HUES64 (cell line): ENCODE results near the gene RPL13A.

Experiments used
- H3K27ac ChIP-seq: 2 replicates; pipeline ENCODE4 v1.7.0; 2013; ENCODE audit warnings: low read depth, low read length, inconsistent platforms
- H3K27me3 ChIP-seq: 2 replicates; pipeline ENCODE4 v1.6.1; 2013; ENCODE audit warnings: mild to moderate bottlenecking, low read length; ENCODE audit not compliant: insufficient read depth
- H3K36me3 ChIP-seq: 2 replicates; pipeline ENCODE4 v1.6.1; 2013; ENCODE audit warnings: mild to moderate bottlenecking, low read length; ENCODE audit not compliant: insufficient read depth
- H3K4me1 ChIP-seq: 2 replicates; pipeline ENCODE4 v1.6.1; 2013; ENCODE audit warnings: mild to moderate bottlenecking, low read length, moderate library complexity; ENCODE audit not compliant: insufficient read depth
- H3K4me3 ChIP-seq: 2 replicates; pipeline ENCODE4 v1.5.1; 2013; ENCODE audit warnings: mild to moderate bottlenecking, low read length, moderate library complexity
- H3K9ac ChIP-seq: 2 replicates; pipeline ENCODE4 v1.6.1; 2013; ENCODE audit warnings: mild to moderate bottlenecking, low read depth, low read length
- H3K9me3 ChIP-seq: 2 replicates; pipeline ENCODE4 v1.6.1; 2013; ENCODE audit warnings: low read depth, low read length; ENCODE audit not compliant: insufficient read depth
- WGBS: fragments of 150-250, 120-280 bp; methylation state at CpG from one replicate; pipeline ENCODE4 v1.1.7; 2013; ENCODE audit warnings: missing lambda C conversion rate; 5-methylcytosine and 5-hydroxymethylcytosine counted together

RPL13A gene

GRCh38 chr19:49445997-49446396 lies 41.4 kb upstream of the RPL13A start:
- 75% methylated on average over 3 of the region's 3 CpGs for WGBS
- Histone ChIP-seq H3K4me1 (peaks cover 7% of the 10 kb centered on the region; the same call in 1 of the 2 replicates), H3K9me3 (no peaks in the 10 kb centered on the region), H3K9ac (no peak overlapping the region), H3K27ac (no peak overlapping the region), H3K36me3 (peaks cover 34% of the 10 kb centered on the region), H3K27me3 (peaks cover 14% of the 10 kb centered on the region), H3K4me3 (no peak overlapping the region)

DNA sequence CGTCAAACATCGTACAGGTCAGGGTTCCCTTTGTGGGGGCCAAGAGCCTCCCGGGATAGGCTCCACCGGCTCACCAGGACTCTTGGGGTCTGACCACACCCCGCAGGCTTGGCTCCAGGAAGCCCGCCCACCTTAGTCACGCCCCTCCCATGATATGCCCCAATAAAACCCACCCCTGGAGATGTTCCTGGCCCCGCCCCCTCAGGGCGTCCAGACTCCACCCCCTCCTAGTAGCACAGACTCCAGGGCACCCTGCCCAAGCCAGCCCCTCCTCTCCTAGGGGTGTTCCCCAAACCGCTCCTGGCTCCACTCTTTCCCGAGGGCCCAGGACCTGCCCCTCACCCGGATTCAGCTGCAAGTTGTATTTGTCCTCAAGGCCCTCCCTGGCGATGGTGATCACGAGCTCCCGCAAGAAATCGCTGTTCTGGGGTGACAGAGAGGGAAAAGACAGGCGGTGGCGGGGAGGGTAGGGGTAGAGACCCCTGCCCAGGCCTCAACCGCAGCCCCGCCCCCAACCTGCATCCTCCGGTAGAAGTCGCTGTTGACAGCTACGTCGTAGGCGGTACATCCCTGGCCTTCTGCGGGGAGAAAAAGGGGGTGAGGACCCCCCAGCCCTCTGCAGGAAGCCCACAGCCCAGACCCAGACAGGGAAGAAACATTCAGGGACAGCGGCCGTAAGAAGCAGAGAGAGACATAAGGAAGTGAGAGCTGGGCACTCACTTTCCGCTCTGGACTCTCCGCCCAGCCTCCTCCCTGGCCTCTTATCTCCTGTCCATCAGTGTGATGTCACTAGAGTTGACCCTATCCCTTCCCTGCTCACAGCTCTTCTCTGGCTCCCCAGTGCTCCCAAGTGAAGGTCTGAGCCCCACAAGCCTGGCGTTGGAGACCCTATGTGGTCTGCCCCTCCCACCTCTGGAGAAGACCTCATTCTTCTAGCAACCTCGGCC lies 39.6 kb upstream of the RPL13A start:
- Histone ChIP-seq H3K36me3 (peaks cover 34% of the 10 kb centered on the region), H3K9ac (no peak overlapping the region), H3K4me1 (peaks cover 7% of the 10 kb centered on the region; the same call in 1 of the 2 replicates), H3K4me3 (no peak overlapping the region), H3K9me3 (no peaks in the 10 kb centered on the region), H3K27ac (no peak overlapping the region), H3K27me3 (no peaks in the 10 kb centered on the region)
- 89% methylated on average over 32 of the region's 32 CpGs for WGBS

DNA sequence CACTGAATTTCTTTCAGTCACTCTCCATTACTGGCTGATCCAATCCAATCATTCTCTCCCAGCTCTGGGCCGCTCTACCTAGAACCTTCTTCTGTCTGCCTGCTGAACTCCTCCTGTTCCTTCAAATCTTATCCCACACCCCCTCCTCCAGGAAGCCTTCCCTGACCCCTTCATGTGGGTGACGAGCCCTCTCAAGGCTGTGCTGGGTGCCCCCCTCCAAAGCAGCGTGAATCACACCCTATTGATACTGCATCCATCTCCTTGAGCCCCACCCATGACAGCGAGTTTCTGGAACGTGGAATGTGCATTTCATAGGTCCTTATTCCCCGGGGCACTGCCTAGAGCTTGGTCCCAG lies 39.0 kb upstream of the RPL13A start:
- Histone ChIP-seq H3K27ac (no peak overlapping the region), H3K4me1 (peaks cover 7% of the 10 kb centered on the region; the same call in 1 of the 2 replicates), H3K9ac (no peak overlapping the region), H3K9me3 (no peaks in the 10 kb centered on the region), H3K36me3 (peaks cover 34% of the 10 kb centered on the region), H3K27me3 (no peaks in the 10 kb centered on the region), H3K4me3 (no peak overlapping the region)
- 95% methylated on average over 6 of the region's 6 CpGs for WGBS

- 89% methylated on average over 7 of the region's 7 CpGs for WGBS
- peaks cover 34% of the 10 kb centered on the region for H3K36me3 ChIP-seq
- H3K27ac ChIP-seq = no peak overlapping the region
- peak overlapping the region; percentile 94; the same call in 1 of the 2 replicates for H3K9ac ChIP-seq
- H3K9me3 ChIP-seq = no peaks in the 10 kb centered on the region
- H3K27me3 ChIP-seq = no peaks in the 10 kb centered on the region
- H3K4me3 ChIP-seq = peak overlapping the region; percentile 81
- peaks cover 13% of the 10 kb centered on the region; the same call in 1 of the 2 replicates for H3K4me1 ChIP-seq
These were observed 37.0 kb upstream of the RPL13A start for GRCh38 chr19:49450405-49450804.

- peaks cover 13% of the 10 kb centered on the region; the same call in 1 of the 2 replicates for H3K4me1 ChIP-seq
- H3K9me3 ChIP-seq = no peaks in the 10 kb centered on the region
- H3K27me3 ChIP-seq = no peaks in the 10 kb centered on the region
- WGBS = under 1% methylated on average over 42 of the region's 42 CpGs
- H3K36me3 ChIP-seq = peaks cover 32% of the 10 kb centered on the region
- peak within 1 kb of the TSS; percentile 97 for H3K27ac ChIP-seq
- peak within 1 kb of the TSS; percentile 94 for H3K9ac ChIP-seq
- peak within 1 kb of the TSS; percentile 81 for H3K4me3 ChIP-seq
These were observed 35.8 kb upstream of the RPL13A start, which contains the start of gene PIH1D1 for GRCh38 chr19:49451430-49452181. TSS of gene PIH1D1 (minus strand) at chr19:49451814. CDS start at chr19:49451574, 240 bp downstream.

GRCh38 chr19:49453013-49453756 lies 34.2 kb upstream of the RPL13A start, which contains the start of gene ALDH16A1:
TSS of gene ALDH16A1 (plus strand) at chr19:49453225. CDS start at chr19:49453332, 107 bp downstream.
- Histone ChIP-seq H3K9ac (peak within 1 kb of the TSS; percentile 94), H3K4me3 (peak within 1 kb of the TSS; percentile 81), H3K36me3 (peaks cover 21% of the 10 kb centered on the region), H3K27me3 (no peaks in the 10 kb centered on the region), H3K27ac (peak within 1 kb of the TSS; percentile 97), H3K9me3 (no peaks in the 10 kb centered on the region), H3K4me1 (peaks cover 10% of the 10 kb centered on the region; the same call in 1 of the 2 replicates)
- WGBS = under 1% methylated on average over 66 of the region's 66 CpGs

DNA sequence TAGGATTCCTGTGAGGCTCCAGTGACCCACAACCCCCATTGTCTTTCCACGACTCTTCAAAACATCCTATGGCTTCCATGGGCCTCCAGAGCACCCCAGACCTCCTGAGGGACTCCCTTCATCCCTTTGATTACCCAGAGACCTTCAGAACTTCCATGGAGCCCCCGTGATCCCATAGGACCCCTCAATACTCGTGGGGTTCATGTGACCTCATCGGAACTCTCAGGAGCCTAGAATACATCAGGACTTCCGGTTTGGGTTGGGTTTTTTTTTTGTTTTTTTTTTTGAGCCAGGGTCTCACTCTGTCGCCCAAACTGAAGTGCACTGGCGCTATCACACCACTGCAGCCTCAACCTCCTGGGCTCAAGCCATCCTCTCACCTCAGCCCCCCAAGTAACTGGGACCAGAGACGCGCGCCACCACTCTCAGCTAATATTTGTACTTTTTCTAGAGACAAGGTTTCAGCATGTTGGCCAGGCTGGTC lies 33.6 kb upstream of the RPL13A start:
- Histone ChIP-seq H3K4me1 (peaks cover 10% of the 10 kb centered on the region; the same call in 1 of the 2 replicates), H3K9me3 (no peaks in the 10 kb centered on the region), H3K36me3 (peaks cover 18% of the 10 kb centered on the region), H3K9ac (peak overlapping the region; percentile 94), H3K4me3 (peak overlapping the region; percentile 81), H3K27me3 (no peaks in the 10 kb centered on the region), H3K27ac (peak overlapping the region; percentile 97)
- 41% methylated on average over 10 of the region's 10 CpGs for WGBS

- H3K27ac ChIP-seq = no peak overlapping the region
- H3K4me1 ChIP-seq = peaks cover 7% of the 10 kb centered on the region; the same call in 1 of the 2 replicates
- 97% methylated on average over 5 of the region's 5 CpGs for WGBS
These were observed 31.6 kb upstream of the RPL13A start for GRCh38 chr19:49455773-49456172.

GRCh38 chr19:49456326-49456725 lies 31.1 kb upstream of the RPL13A start:
- Histone ChIP-seq H3K9ac (no peak overlapping the region), H3K27me3 (no peaks in the 10 kb centered on the region), H3K27ac (no peak overlapping the region), H3K9me3 (no peaks in the 10 kb centered on the region), H3K4me3 (no peak overlapping the region), H3K36me3 (peaks cover 13% of the 10 kb centered on the region), H3K4me1 (0 out of 2 replicates have a peak, but pooled peaks cover 6% of the 10 kb centered on the region)
- 96% methylated on average over 5 of the region's 5 CpGs for WGBS

More at GRCh38 chr19:49455773-49456172, 31.6 kb upstream of the RPL13A start:
- H3K4me3 ChIP-seq = no peak overlapping the region
- H3K27me3 ChIP-seq = no peaks in the 10 kb centered on the region
- peaks cover 12% of the 10 kb centered on the region for H3K36me3 ChIP-seq
- H3K9me3 ChIP-seq = no peaks in the 10 kb centered on the region
- H3K9ac ChIP-seq = no peak overlapping the region

GRCh38 chr19:49458567-49458903 lies 28.9 kb upstream of the RPL13A start:
- Histone ChIP-seq H3K9ac (no peak overlapping the region), H3K4me1 (0 out of 2 replicates have a peak, but pooled peaks cover 6% of the 10 kb centered on the region), H3K9me3 (no peaks in the 10 kb centered on the region), H3K27ac (no peak overlapping the region), H3K4me3 (no peak overlapping the region), H3K36me3 (peaks cover 13% of the 10 kb centered on the region), H3K27me3 (no peaks in the 10 kb centered on the region)
- WGBS = 94% methylated on average over 4 of the region's 5 CpGs
